HG03571 (cell line): Measurements from ENCODE around the gene CLDN6.

Experiments
- ATAC-seq: cut with Tn5 transposase; IDR thresholded peaks from one replicate; pipeline ENCODE4 v1.9.1; 2021; ENCODE audit not compliant: unreplicated experiment

Gene CLDN6

GRCh38 chr16:3028716-3029319 lies 10.8 kb upstream of the CLDN6 start:
- ATAC-seq: no peak

GRCh38 chr16:3027983-3028715 lies 10.2 kb upstream of the CLDN6 start:
- no peak for ATAC-seq

- no peak for ATAC-seq
Observed at GRCh38 chr16:3027489-3027795, 9.5 kb upstream of the CLDN6 start.

- ATAC-seq: no peak
Observed at GRCh38 chr16:3026609-3027488, 8.9 kb upstream of the CLDN6 start.

GRCh38 chr16:3026003-3026378 lies 8.0 kb upstream of the CLDN6 start:
- ATAC-seq: no peak

- no peak for ATAC-seq
Observed at GRCh38 chr16:3025032-3026002, 7.3 kb upstream of the CLDN6 start.

GRCh38 chr16:3023669-3024478 lies 5.9 kb upstream of the CLDN6 start, which contains the start of the genes HCFC1R1 and THOC6:
Gene HCFC1R1, minus strand, starts transcription at chr16:3023942. Its CDS starts 1 bp downstream, at chr16:3023941.
Gene THOC6, plus strand, starts transcription at chr16:3024035. Its CDS starts 292 bp downstream, at chr16:3024327.
- ATAC-seq: peak; percentile 69

GRCh38 chr16:3023415-3023668 lies 5.4 kb upstream of the CLDN6 start:
- no peak for ATAC-seq

GRCh38 chr16:3022684-3023414 lies 4.9 kb upstream of the CLDN6 start:
- ATAC-seq: no peak

- no peak for ATAC-seq
Observed at GRCh38 chr16:3022208-3022683, 4.3 kb upstream of the CLDN6 start.

GRCh38 chr16:3021449-3022207 lies 3.6 kb upstream of the CLDN6 start:
- ATAC-seq: no peak

GRCh38 chr16:3020604-3021448 lies 2.8 kb upstream of the CLDN6 start:
- ATAC-seq: no peak

GRCh38 chr16:3020247-3020603 lies 2.2 kb upstream of the CLDN6 start, which contains the start of gene TNFRSF12A:
Gene TNFRSF12A, plus strand, starts transcription at chr16:3020368. Its CDS starts 30 bp downstream, at chr16:3020398.
- ATAC-seq: no peak

GRCh38 chr16:3019594-3020246 lies 1.7 kb upstream of the CLDN6 start:
- ATAC-seq: no peak

GRCh38 chr16:3017344-3017743 lies 639 bp downstream of the CLDN6 start:
- no peak for ATAC-seq

- ATAC-seq: no peak
Observed at GRCh38 chr16:3015865-3016521, 2.0 kb downstream of the CLDN6 start.

- ATAC-seq: no peak
Observed at GRCh38 chr16:3014971-3015370, 3.0 kb downstream of the CLDN6 start.
